ENCODE measurements around the gene JAK1. TPM values are rescaled to one million over a fixed set of nuclear protein-coding genes. Genes with fewer than 3 reads are reported as not detected.

Gene JAK1
- total RNA-seq, 6 donors from 2014 or later: 156 to 191 (median 167) TPM

DNA sequence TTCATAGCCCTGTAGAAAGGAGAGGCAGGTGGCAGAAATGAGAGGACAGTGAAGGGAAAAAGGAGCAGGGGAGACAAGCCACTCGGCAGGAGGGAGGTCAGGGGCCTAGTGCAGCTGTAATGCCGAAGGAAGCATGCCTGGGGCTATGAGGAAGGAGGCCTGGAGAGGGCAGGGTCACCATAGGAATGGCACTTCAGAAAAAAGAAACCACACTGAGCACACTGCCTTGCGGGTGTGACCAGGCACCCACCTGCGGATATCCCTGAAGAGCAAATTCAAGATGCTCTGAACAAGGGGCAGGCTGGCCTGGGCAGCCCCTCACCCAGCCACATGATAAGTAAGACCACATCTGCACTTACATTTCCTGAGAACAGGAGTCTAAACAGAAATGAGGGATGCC, 104.7 kb downstream of the JAK1 start:
- TF ChIP-seq, protein P1, sequence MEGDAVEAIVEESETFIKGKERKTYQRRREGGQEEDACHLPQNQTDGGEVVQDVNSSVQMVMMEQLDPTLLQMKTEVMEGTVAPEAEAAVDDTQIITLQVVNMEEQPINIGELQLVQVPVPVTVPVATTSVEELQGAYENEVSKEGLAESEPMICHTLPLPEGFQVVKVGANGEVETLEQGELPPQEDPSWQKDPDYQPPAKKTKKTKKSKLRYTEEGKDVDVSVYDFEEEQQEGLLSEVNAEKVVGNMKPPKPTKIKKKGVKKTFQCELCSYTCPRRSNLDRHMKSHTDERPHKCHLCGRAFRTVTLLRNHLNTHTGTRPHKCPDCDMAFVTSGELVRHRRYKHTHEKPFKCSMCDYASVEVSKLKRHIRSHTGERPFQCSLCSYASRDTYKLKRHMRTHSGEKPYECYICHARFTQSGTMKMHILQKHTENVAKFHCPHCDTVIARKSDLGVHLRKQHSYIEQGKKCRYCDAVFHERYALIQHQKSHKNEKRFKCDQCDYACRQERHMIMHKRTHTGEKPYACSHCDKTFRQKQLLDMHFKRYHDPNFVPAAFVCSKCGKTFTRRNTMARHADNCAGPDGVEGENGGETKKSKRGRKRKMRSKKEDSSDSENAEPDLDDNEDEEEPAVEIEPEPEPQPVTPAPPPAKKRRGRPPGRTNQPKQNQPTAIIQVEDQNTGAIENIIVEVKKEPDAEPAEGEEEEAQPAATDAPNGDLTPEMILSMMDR (IDR thresholded peaks at IDR 0.05): peak in 5 of 6 experiments; percentile 12 to 46 (median 19)
- no peak for TF ChIP-seq POLR2A (IDR thresholded peaks at IDR 0.05)
- peak; percentile 47 to 72 for ATAC-seq (ENCODE audit: low FRiP score in 2 of 2)

DNA sequence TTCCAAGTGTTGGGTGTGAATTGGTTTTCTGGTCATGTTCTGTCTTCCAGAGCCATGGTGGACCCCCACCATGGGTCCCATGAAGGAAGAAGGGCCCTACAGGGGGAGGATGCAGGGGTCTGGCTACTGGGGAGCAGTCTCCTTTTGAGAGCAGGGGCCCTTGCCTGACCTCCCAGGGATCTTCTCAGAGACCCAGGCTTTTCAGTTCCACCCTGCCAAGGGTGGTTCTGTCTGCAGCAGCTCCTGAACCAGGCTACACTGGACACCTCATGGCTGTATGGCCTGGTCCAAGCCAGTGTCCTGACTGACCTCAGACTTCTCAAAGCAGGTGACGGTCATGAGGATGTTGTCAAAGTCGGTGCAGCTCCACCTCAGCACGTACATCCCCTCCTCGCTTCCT, 109.0 kb downstream of the JAK1 start:
- WGBS, 2 donors: 92 to 95% methylated on average over 4 of the region's 4 CpGs
- no peak for ATAC-seq (ENCODE audit: low FRiP score in 2 of 2)

More for the DNA sequence above, 104.7 kb downstream of the JAK1 start:
- peaks cover 16 to 28% (median 21%) of the 10 kb centered on the region in 4 donors for H3K4me1 ChIP-seq
- no peak overlapping the region for H3K4me3 ChIP-seq
- 47 to 58% methylated on average over 4 of the region's 4 CpGs for WGBS, 2 donors
- H3K36me3 ChIP-seq: peaks cover 11 to 76% (median 37%) of the 10 kb centered on the region in 4 donors
- DNase-seq: peak in 1 of 2 donors; percentile 54
- H3K27ac ChIP-seq: peak overlapping the region in 1 of 4 donors; percentile 19
- H3K9me3 ChIP-seq: no peaks in the 10 kb centered on the region
- no peaks in the 10 kb centered on the region for H3K27me3 ChIP-seq

DNA sequence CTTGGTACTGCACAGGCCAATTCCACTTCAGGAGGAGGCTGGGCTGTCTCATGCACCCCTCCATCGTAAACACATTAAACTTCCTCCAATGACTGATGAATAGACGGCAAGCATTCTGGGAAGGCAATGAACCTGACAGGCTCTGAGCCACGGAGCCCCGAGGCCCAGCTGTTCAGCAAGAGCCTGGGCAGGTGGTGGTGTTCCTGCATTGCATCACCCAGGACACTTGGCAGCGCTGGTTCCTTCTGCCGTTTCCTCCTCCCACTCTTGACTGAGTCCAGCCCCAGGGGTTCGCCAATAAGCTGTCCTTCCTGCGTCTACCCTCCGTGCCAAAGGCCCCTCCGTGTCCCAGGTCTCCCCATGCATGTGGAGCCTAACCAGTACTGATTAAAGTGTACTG, 109.8 kb downstream of the JAK1 start:
- DNase-seq (peak in 1 of 2 donors; percentile 79), ATAC-seq (ENCODE audit: low FRiP score in 2 of 2) (peak; percentile 8 to 57)
- H3K9me3 ChIP-seq: no peaks in the 10 kb centered on the region
- H3K36me3 ChIP-seq: peaks cover 20 to 90% (median 67%) of the 10 kb centered on the region in 4 donors
- no peak overlapping the region for H3K4me3 ChIP-seq
- no peaks in the 10 kb centered on the region for H3K27me3 ChIP-seq
- WGBS, 2 donors: 45 to 65% methylated on average over 9 to 10 of the region's 10 CpGs
- TF ChIP-seq POLR2A (IDR thresholded peaks at IDR 0.05) (no peak), POLR2AphosphoS5 (IDR thresholded peaks at IDR 0.05) (no peak), EP300 (IDR thresholded peaks at IDR 0.05) (no peak)
- TF ChIP-seq, protein P1 (IDR thresholded peaks at IDR 0.05): no peak
- peaks cover 0 to 5% (median 2%) of the 10 kb centered on the region in 4 donors for H3K4me1 ChIP-seq
- peak overlapping the region in 1 of 4 donors; percentile 2 for H3K27ac ChIP-seq

More for the DNA sequence above, 109.0 kb downstream of the JAK1 start:
- Histone ChIP-seq H3K27me3 (no peaks in the 10 kb centered on the region), H3K4me3 (no peak overlapping the region), H3K27ac (no peak overlapping the region), H3K4me1 (peaks cover 0 to 8% (median 5%) of the 10 kb centered on the region in 4 donors), H3K9me3 (no peaks in the 10 kb centered on the region), H3K36me3 (peaks cover 20 to 90% (median 69%) of the 10 kb centered on the region in 4 donors)
- no peak for DNase-seq
- TF ChIP-seq EP300 (IDR thresholded peaks at IDR 0.05) (no peak), POLR2A (IDR thresholded peaks at IDR 0.05) (no peak), POLR2AphosphoS5 (IDR thresholded peaks at IDR 0.05) (no peak)
- TF ChIP-seq, protein P1 (IDR thresholded peaks at IDR 0.05): no peak

DNA sequence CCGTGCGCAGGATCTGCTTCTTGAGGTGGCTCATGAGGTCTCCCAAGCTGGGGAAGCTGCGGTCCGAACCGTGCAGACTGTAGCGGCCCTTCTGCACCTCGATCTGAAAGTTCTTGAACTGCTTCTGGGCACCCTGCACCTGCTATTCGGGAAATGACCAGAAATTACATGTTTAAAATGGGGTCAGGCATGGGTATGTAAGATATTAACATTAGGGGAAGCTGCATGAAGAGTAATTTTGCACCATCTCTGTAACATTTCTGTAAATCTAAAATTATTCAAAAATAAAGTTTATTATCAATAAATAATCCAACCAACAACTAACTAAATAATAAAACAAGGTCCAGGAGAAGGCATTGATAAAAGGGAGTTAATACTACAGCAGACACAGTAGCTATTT, 110.8 kb downstream of the JAK1 start:
- 92 to 100% methylated on average over 6 to 8 of the region's 8 CpGs for WGBS, 2 donors
- H3K36me3 ChIP-seq: peaks cover 21 to 97% (median 72%) of the 10 kb centered on the region in 4 donors

More for the DNA sequence above, 110.8 kb downstream of the JAK1 start:
- Histone ChIP-seq H3K4me1 (peaks cover 0 to 5% (median 0%) of the 10 kb centered on the region in 4 donors), H3K4me3 (no peak overlapping the region), H3K27ac (no peak overlapping the region), H3K9me3 (no peaks in the 10 kb centered on the region), H3K27me3 (no peaks in the 10 kb centered on the region)
- no peak for TF ChIP-seq POLR2A (IDR thresholded peaks at IDR 0.05)
- no peak for TF ChIP-seq EP300 (IDR thresholded peaks at IDR 0.05)
- no peak for TF ChIP-seq POLR2AphosphoS5 (IDR thresholded peaks at IDR 0.05)
- TF ChIP-seq, protein P1 (IDR thresholded peaks at IDR 0.05): no peak
- ATAC-seq (ENCODE audit: low FRiP score in 2 of 2): no peak
- DNase-seq: no peak

Measured in upper lobe of left lung (tissue), 6 donors.